Muscle layer of duodenum (tissue), 2 donors: ENCODE measurements around the gene SUPT7L.

Experiments used
- H3K27ac ChIP-seq: one replicate; pipeline ENCODE4 v1.7.0; 2013; ENCODE audit warnings: mild to moderate bottlenecking, low read length
- H3K27me3 ChIP-seq: one replicate; pipeline ENCODE4 v1.7.0; 2013; ENCODE audit warnings: low read depth, mild to moderate bottlenecking, control low read depth, low read length
- H3K36me3 ChIP-seq, 2 donors: one replicate each; pipeline ENCODE4 v1.7.0; 2013; ENCODE audit warnings: low read length in 2 of 2, control low read depth in 1 of 2, mild to moderate bottlenecking in 1 of 2; ENCODE audit not compliant: insufficient read depth in 2 of 2, control insufficient read depth in 1 of 2
- H3K4me1 ChIP-seq, 2 donors: one replicate each; pipeline ENCODE4 v1.7.0; 2013; ENCODE audit warnings: low read length in 2 of 2, mild to moderate bottlenecking in 2 of 2, control low read depth in 1 of 2, moderate library complexity in 1 of 2; ENCODE audit not compliant: insufficient read depth in 2 of 2, control insufficient read depth in 1 of 2
- H3K4me3 ChIP-seq, 2 donors: one replicate each; pipeline ENCODE4 v1.7.0; 2013; ENCODE audit warnings: low read length in 2 of 2, low read depth in 1 of 2, mild to moderate bottlenecking in 1 of 2
- H3K9me3 ChIP-seq, 2 donors: one replicate each; pipeline ENCODE4 v1.7.0; 2013; ENCODE audit warnings: low read length in 2 of 2, control low read depth in 1 of 2, mild to moderate bottlenecking in 1 of 2; ENCODE audit not compliant: control insufficient read depth in 1 of 2
- donor health status: healthy.

Gene SUPT7L

DNA sequence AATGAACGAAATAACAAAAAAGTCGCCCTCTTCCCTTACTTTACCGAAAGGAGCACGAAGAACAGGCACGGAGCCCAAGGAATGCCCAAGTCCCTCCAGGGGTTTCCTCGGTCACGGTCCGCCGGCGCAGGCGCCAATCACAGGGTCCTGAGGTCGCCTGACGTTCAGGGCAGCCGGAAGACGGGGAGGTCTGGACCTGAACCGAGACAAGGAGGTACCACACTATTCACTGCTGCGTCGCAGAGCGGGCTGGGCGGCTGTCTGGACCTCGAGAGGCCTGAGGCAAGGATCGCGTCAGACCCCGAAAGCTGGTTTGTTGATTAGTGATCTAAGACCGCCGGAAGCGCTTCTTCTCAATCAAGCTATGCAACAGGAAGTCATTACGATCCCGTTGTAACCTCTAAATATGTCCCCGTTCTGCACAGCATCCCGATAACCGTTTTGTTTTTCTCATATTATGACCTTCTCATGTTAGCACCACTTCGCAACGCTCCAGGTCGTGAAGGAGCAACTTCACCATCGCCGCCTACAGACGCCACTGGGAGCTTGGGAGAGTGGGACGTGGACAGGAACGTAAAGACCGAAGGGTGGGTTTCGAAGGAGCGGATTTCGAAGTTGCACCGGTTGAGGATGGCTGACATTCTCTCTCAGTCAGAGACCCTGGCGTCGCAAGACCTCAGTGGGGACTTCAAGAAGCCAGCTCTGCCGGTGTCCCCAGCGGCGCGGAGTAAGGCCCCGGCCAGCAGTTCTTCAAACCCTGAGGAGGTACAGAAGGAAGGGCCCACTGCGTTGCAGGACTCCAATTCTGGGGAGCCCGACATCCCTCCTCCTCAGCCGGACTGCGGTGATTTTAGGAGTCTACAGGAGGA, at the start of gene SUPT7L, which contains the start of gene SLC4A1AP:
TSS of gene SUPT7L (minus strand) at position 330 of the 869 bp plus-strand sequence. CDS start 1,422 bp downstream, outside the sequence.
TSS of gene SLC4A1AP (plus strand) at position 605 of the 869 bp plus-strand sequence. CDS start at position 631, 26 bp downstream.
- peaks cover 18 to 31% of the 10 kb centered on the region in 2 donors for H3K4me1 ChIP-seq
- no peaks in the 10 kb centered on the region for H3K27me3 ChIP-seq
- peak within 1 kb of the TSS; percentile 96 to 99 for H3K4me3 ChIP-seq
- peaks cover 24 to 45% of the 10 kb centered on the region in 2 donors for H3K36me3 ChIP-seq
- no peaks in the 10 kb centered on the region for H3K9me3 ChIP-seq
- H3K27ac ChIP-seq, result peak within 1 kb of the TSS; percentile 96

DNA sequence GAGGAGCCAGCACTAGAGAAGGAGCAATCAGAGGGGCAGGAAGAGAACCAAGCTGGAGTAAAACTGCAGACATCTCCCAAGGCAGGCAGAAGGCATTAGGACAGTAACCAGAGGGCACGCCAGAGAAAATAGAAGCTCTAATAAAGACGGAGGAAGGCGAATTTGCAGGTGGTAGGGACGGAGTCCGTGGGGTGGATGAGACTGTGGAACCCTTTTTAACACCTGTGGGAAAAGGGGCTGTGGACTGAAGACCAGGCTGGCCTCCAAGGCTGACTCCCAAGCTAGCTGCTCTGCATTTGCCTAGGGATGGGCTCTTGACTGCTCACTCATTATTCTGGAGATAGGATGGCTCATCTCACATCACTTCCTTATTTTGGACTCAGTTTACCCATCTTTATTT, 49.8 kb upstream of the SUPT7L start:
- Histone ChIP-seq H3K36me3 (no peaks in the 10 kb centered on the region), H3K9me3 (no peaks in the 10 kb centered on the region), H3K4me1 (peaks cover 4 to 7% of the 10 kb centered on the region in 2 donors), H3K4me3 (no peak overlapping the region), H3K27ac (no peak overlapping the region), H3K27me3 (peaks cover 4% of the 10 kb centered on the region)

DNA sequence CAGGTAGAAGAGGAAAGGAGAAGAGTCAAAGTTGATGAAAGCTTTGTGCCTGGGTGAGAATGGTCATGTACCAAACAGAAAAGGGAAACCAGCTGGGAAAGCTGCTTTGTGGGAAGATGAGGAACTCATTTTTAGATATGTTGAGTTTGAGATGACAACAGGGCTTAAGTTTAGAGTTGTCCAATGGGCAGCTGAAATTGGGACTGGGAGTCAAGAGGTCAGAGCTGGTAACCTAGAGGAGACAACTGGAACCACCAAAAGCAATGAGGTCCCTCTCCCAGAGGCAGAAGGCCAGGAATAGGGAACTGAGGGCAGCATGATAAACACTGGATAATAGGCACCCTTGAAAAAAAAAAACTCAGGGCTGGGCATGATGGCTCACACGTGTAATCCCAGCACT, 49.1 kb upstream of the SUPT7L start:
- Histone ChIP-seq H3K36me3 (no peaks in the 10 kb centered on the region), H3K4me3 (no peak overlapping the region), H3K27me3 (peaks cover 4% of the 10 kb centered on the region), H3K27ac (no peak overlapping the region), H3K9me3 (no peaks in the 10 kb centered on the region), H3K4me1 (peaks cover 4 to 7% of the 10 kb centered on the region in 2 donors)

DNA sequence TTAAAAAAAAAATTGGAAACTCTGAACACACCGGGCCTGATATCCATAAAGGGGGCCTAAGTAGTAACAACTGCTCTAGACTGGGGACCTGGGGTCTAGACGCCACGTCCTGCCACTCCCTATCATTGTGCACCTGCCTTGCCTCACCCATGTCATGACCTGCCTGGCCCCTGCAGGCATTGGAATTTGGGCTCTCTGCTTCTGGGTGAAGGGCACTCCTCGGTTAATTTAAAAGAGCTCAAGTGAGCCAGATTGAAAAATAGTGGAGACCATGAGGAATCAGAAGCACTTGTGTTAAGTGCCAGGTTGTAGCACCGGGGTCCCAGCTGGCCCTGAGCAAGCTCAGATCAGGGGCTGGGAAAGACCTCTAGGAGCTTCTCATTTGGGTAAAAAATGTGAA, 48.4 kb upstream of the SUPT7L start:
- H3K36me3 ChIP-seq, result no peaks in the 10 kb centered on the region
- H3K27me3 ChIP-seq, result peaks cover 4% of the 10 kb centered on the region
- peaks cover 4 to 7% of the 10 kb centered on the region in 2 donors for H3K4me1 ChIP-seq
- H3K9me3 ChIP-seq, result no peaks in the 10 kb centered on the region
- H3K27ac ChIP-seq, result no peak overlapping the region
- H3K4me3 ChIP-seq, result no peak overlapping the region

GRCh38 chr2:27710640-27711430, 47.4 kb upstream of the SUPT7L start:
- Histone ChIP-seq H3K9me3 (no peaks in the 10 kb centered on the region), H3K4me3 (no peak overlapping the region), H3K36me3 (no peaks in the 10 kb centered on the region), H3K27ac (no peak overlapping the region), H3K27me3 (no peaks in the 10 kb centered on the region), H3K4me1 (peaks cover 4 to 8% of the 10 kb centered on the region in 2 donors)

- Histone ChIP-seq H3K27me3 (no peaks in the 10 kb centered on the region), H3K4me1 (peaks cover 1 to 6% of the 10 kb centered on the region in 2 donors), H3K9me3 (no peaks in the 10 kb centered on the region), H3K27ac (no peak overlapping the region), H3K36me3 (no peaks in the 10 kb centered on the region), H3K4me3 (no peak overlapping the region)
Observed at GRCh38 chr2:27709960-27710575, 46.7 kb upstream of the SUPT7L start.

DNA sequence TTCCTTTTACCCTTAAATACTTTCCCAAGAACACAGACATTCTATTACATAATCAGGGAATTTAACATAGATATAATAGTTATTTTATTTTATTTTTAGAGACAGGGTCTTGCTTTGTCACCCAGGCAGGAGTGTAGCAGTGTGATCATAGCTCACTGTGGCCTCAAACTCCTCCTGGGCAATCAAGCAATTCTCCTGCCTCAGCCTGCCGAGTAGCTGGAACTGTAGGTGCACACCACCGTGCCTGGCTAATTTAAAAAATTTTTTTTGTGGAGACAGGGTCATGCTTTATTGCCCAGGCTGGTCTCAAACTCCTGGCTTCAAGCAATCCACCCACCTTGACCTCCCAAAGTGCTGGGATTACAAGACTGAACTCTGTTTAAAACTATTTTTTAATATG, 45.9 kb upstream of the SUPT7L start:
- Histone ChIP-seq H3K27ac (no peak overlapping the region), H3K9me3 (no peaks in the 10 kb centered on the region), H3K4me3 (no peak overlapping the region), H3K36me3 (no peaks in the 10 kb centered on the region), H3K4me1 (peaks cover 0 to 4% of the 10 kb centered on the region in 2 donors), H3K27me3 (no peaks in the 10 kb centered on the region)

- Histone ChIP-seq H3K4me1 (peaks cover 0 to 4% of the 10 kb centered on the region in 2 donors), H3K27me3 (no peaks in the 10 kb centered on the region), H3K9me3 (no peaks in the 10 kb centered on the region), H3K4me3 (no peak overlapping the region), H3K36me3 (no peaks in the 10 kb centered on the region), H3K27ac (no peak overlapping the region)
Observed at GRCh38 chr2:27708666-27709065, 45.3 kb upstream of the SUPT7L start.

- no peak overlapping the region for H3K27ac ChIP-seq
Observed at GRCh38 chr2:27708257-27708654, 44.8 kb upstream of the SUPT7L start.

GRCh38 chr2:27707462-27708256, 44.2 kb upstream of the SUPT7L start:
- Histone ChIP-seq H3K9me3 (no peaks in the 10 kb centered on the region), H3K4me1 (peaks cover 0 to 4% of the 10 kb centered on the region in 2 donors), H3K27ac (peak overlapping the region; percentile 54), H3K36me3 (no peaks in the 10 kb centered on the region), H3K4me3 (no peak overlapping the region), H3K27me3 (no peaks in the 10 kb centered on the region)

More at GRCh38 chr2:27708257-27708654, 44.8 kb upstream of the SUPT7L start:
- H3K27me3 ChIP-seq, result no peaks in the 10 kb centered on the region
- H3K36me3 ChIP-seq, result no peaks in the 10 kb centered on the region
- peaks cover 0 to 4% of the 10 kb centered on the region in 2 donors for H3K4me1 ChIP-seq
- H3K4me3 ChIP-seq, result no peak overlapping the region
- H3K9me3 ChIP-seq, result no peaks in the 10 kb centered on the region
